CD4-positive, alpha-beta memory T cell (primary cell): ENCODE measurements around the gene CPNE4. TPM values are rescaled to one million over a fixed set of nuclear protein-coding genes. Genes with fewer than 3 reads are reported as not detected.

ENCODE experiments used
- CTCF ChIA-PET: fragments of 350-600 bp; sonication (Branson Sonifier 250); formaldehyde crosslinking; loops from one replicate; lab custom pipeline; 2021; ENCODE audit warnings: inconsistent platforms; ENCODE audit not compliant: partially characterized antibody; lab: Charles Lee
- POLR2A ChIA-PET: fragments of 350-600 bp; sonication (Branson Sonifier 250); formaldehyde crosslinking; loops from one replicate; lab custom pipeline; 2021; ENCODE audit not compliant: partially characterized antibody; lab: Charles Lee
- DNase-seq, 5 donors: peaks; one replicate each; pipeline versions ENCODE4 v3.0.0 to v3.0.0-alpha.2; 2020 to 2022; ENCODE audit warnings: mixed read lengths in 1 of 5
- H3K27ac ChIP-seq: one replicate; pipeline ENCODE4 v1.7.0; 2013; ENCODE audit warnings: low read depth, low read length
- H3K27me3 ChIP-seq: 2 replicates; pipeline ENCODE4 v1.7.0; 2013; ENCODE audit warnings: mild to moderate bottlenecking, low read length, moderate library complexity; ENCODE audit not compliant: insufficient read depth
- H3K36me3 ChIP-seq: 2 replicates; pipeline ENCODE4 v1.7.0; 2013; ENCODE audit warnings: mild to moderate bottlenecking, low read length, moderate library complexity; ENCODE audit not compliant: insufficient read depth
- H3K4me1 ChIP-seq: 2 replicates; pipeline ENCODE4 v1.7.0; 2013; ENCODE audit warnings: mild to moderate bottlenecking, low read length, moderate library complexity; ENCODE audit not compliant: insufficient read depth
- H3K4me3 ChIP-seq, 2 donors: one replicate each; pipeline ENCODE4 v1.7.0; 2013; ENCODE audit warnings: low read length in 2 of 2, mild to moderate bottlenecking in 1 of 2
- H3K9me3 ChIP-seq, 2 donors: one replicate each; pipeline ENCODE4 v1.7.0; 2013; ENCODE audit warnings: low read length in 2 of 2, control low read depth in 1 of 2; ENCODE audit not compliant: control insufficient read depth in 1 of 2
- H3K27ac Mint-ChIP-seq, 7 donors: one replicate each; pipeline ENCODE4 v1.8.0; 2020 to 2021; ENCODE audit warnings: mixed read lengths in 7 of 7, mild to moderate bottlenecking in 6 of 7, inconsistent platforms in 3 of 7, moderate library complexity in 3 of 7
- H3K27me3 Mint-ChIP-seq, 2 donors: one replicate each; pipeline ENCODE4 v1.8.0; 2020 to 2021; ENCODE audit warnings: mixed read lengths in 2 of 2
- H3K36me3 Mint-ChIP-seq, 2 donors: one replicate each; pipeline ENCODE4 v1.8.0; 2020 to 2021; ENCODE audit warnings: mixed read lengths in 2 of 2, inconsistent platforms in 1 of 2, mild to moderate bottlenecking in 1 of 2
- H3K4me1 Mint-ChIP-seq, 4 donors: one replicate each; pipeline ENCODE4 v1.8.0; 2020 to 2021; ENCODE audit warnings: mixed read lengths in 4 of 4, mild to moderate bottlenecking in 1 of 4
- H3K4me3 Mint-ChIP-seq, 8 donors: one replicate each; pipeline ENCODE4 v1.8.0; 2020 to 2021; ENCODE audit warnings: mixed read lengths in 8 of 8, mild to moderate bottlenecking in 7 of 8, moderate library complexity in 6 of 8, inconsistent platforms in 3 of 8
- H3K9me3 Mint-ChIP-seq, 8 donors: one replicate each; pipeline ENCODE4 v1.8.0; 2020 to 2021; ENCODE audit warnings: mixed read lengths in 8 of 8, mild to moderate bottlenecking in 5 of 8, inconsistent platforms in 3 of 8, moderate library complexity in 1 of 8
- intact Hi-C: fragments of 100-400 bp; cut with micrococcal nuclease; formaldehyde crosslinking; loops from one replicate; pipeline ENCODE4 v1.15.1; 2023
- polyA plus RNA-seq, 2 donors: library from polyadenylated mRNA; unstranded; fragments of 300-500 nt; fragmentation: Illumina TruSeq; gene quantifications; one replicate each; pipeline ENCODE4 v1.2.3, GENCODE V29; 2021
- total RNA-seq, 2 experiments: library from RNA; stranded (reverse); gene quantifications; one replicate each; pipeline ENCODE4 v1.2.3, GENCODE V29; 2021

Gene CPNE4
- total and polyA plus RNA-seq, 4 experiments from 2014 or later: not detected

DNA sequence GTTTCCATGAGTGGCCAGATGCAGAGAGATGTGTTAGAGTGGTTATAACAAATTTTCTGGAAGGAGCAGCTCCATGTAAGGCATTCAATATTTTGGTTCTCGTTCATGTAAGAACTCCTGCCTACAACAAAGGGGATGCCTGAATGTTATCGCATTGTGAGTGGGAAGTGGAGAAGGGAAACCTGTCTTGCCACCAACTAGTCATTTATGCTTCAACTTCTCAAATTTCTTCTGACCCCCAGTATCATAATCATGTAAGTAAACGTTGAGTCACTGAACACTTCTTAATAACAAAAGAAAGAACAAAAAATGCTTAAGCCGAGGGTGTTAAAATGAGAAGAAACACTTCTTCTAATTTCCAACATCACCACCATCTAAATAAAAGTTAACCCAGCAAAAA is 470.0 kb downstream of the CPNE4 start:
- intact Hi-C loops: no loop called here
- Histone ChIP-seq H3K27ac (no peak overlapping the region), H3K4me3 (no peak overlapping the region), H3K36me3 (no peaks in the 10 kb centered on the region), H3K9me3 (no peaks in the 10 kb centered on the region), H3K27me3 (no peaks in the 10 kb centered on the region), H3K4me1 (no peaks in the 10 kb centered on the region)
- no peak overlapping the region for H3K27ac Mint-ChIP-seq
- no peaks in the 10 kb centered on the region for H3K9me3 Mint-ChIP-seq
- no peaks in the 10 kb centered on the region for H3K36me3 Mint-ChIP-seq
- H3K27me3 Mint-ChIP-seq: peaks cover 20 to 21% of the 10 kb centered on the region in 2 donors
- CTCF ChIA-PET: interaction anchor here (1.1 to 1.7 kb wide), 2 partner anchors 14 to 19 kb away, joined by 3 to 5 read pairs; no protein-coding TSS in a partner anchor
- POLR2A ChIA-PET: no interaction called here
- no peak for DNase-seq
- H3K4me1 Mint-ChIP-seq: no peaks in the 10 kb centered on the region
- no peak overlapping the region for H3K4me3 Mint-ChIP-seq

DNA sequence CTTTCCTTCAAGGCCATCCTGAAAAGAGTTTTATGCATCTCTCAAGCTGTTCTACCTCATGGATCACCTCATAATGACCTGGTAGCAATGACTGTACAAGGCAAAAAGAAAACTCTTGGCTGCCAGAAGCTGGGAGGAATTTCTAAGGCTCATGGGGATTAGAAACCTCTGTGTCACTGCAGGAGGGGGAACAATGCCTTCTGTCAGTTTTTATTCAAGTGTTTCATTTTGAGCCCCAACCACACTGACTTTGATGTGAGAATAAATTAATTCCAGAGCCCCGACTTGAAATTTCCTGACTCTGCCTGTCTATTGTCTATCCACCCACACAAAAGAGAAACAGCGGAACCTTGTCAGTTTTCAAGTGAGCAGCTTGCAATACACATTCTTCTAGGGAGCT is 473.3 kb downstream of the CPNE4 start:
- no peak for DNase-seq
- Histone ChIP-seq H3K4me3 (no peak overlapping the region), H3K9me3 (no peaks in the 10 kb centered on the region), H3K4me1 (no peaks in the 10 kb centered on the region), H3K36me3 (no peaks in the 10 kb centered on the region), H3K27ac (no peak overlapping the region), H3K27me3 (no peaks in the 10 kb centered on the region)
- H3K4me1 Mint-ChIP-seq: no peaks in the 10 kb centered on the region
- peaks cover 24% of the 10 kb centered on the region in 2 donors for H3K27me3 Mint-ChIP-seq
- CTCF ChIA-PET: no interaction called here
- H3K27ac Mint-ChIP-seq: peak overlapping the region in 1 of 7 donors; percentile 13
- no peaks in the 10 kb centered on the region for H3K36me3 Mint-ChIP-seq
- H3K4me3 Mint-ChIP-seq: no peak overlapping the region
- no peaks in the 10 kb centered on the region for H3K9me3 Mint-ChIP-seq
- POLR2A ChIA-PET: no interaction called here
- intact Hi-C loops: no loop called here

DNA sequence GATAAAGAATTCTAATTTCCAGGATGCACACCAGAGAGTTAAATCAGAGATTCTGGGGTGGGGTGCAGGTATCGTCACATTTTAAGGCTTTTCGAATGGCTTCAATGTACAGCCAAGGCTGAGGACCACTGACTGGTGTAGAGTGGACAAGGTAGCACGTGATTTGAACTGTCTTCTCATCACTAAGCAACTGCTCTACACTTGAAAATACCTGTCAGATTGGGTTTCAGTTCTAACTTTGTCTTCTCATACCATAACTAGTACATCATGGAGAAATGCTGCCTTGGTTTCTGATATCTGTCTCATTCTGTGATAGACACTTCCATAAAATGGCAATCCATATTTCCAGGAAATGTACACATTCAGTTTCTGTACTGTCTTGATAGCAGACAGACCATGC is 474.0 kb downstream of the CPNE4 start:
- H3K36me3 ChIP-seq: no peaks in the 10 kb centered on the region
- intact Hi-C loops: no loop called here
- no peak overlapping the region for H3K27ac ChIP-seq
- H3K4me1 ChIP-seq: no peaks in the 10 kb centered on the region
- H3K4me1 Mint-ChIP-seq: no peaks in the 10 kb centered on the region
- CTCF ChIA-PET: no interaction called here
- no peak for DNase-seq
- H3K9me3 ChIP-seq: no peaks in the 10 kb centered on the region
- H3K9me3 Mint-ChIP-seq: no peaks in the 10 kb centered on the region
- H3K27ac Mint-ChIP-seq: no peak overlapping the region
- H3K4me3 Mint-ChIP-seq: no peak overlapping the region
- no peaks in the 10 kb centered on the region for H3K36me3 Mint-ChIP-seq
- no peaks in the 10 kb centered on the region for H3K27me3 ChIP-seq
- H3K27me3 Mint-ChIP-seq: peaks cover 24 to 25% of the 10 kb centered on the region in 2 donors
- POLR2A ChIA-PET: no interaction called here
- H3K4me3 ChIP-seq: no peak overlapping the region

DNA sequence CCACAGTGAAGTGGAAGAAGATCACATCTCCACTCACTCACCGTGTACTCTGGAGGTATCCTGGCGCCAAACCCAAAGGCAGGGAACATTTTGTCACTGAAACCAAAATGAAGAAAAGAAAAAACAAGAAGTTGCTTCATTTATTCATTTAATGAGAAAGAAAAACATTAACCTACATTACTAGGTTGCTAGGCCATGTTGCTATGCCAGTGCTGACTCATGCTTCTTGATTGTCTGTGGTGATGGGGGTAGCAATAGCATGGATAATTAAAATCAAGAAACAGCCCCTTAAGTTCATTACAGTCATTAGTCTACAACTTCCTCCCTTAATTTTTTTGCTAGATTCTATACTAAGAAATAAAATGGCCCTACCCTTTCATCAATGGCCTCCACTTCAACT is 479.4 kb downstream of the CPNE4 start:
- Histone ChIP-seq H3K27me3 (no peaks in the 10 kb centered on the region), H3K9me3 (no peaks in the 10 kb centered on the region), H3K27ac (no peak overlapping the region), H3K4me3 (no peak overlapping the region), H3K36me3 (no peaks in the 10 kb centered on the region), H3K4me1 (no peaks in the 10 kb centered on the region)
- Mint-ChIP-seq H3K9me3 (no peaks in the 10 kb centered on the region), H3K36me3 (no peaks in the 10 kb centered on the region), H3K4me3 (no peak overlapping the region), H3K4me1 (no peaks in the 10 kb centered on the region), H3K27ac (no peak overlapping the region), H3K27me3 (peaks cover 7 to 11% of the 10 kb centered on the region in 2 donors)
- ChIA-PET CTCF (no interaction called here), POLR2A (no interaction called here)
- intact Hi-C loops: no loop called here
- DNase-seq: no peak

DNA sequence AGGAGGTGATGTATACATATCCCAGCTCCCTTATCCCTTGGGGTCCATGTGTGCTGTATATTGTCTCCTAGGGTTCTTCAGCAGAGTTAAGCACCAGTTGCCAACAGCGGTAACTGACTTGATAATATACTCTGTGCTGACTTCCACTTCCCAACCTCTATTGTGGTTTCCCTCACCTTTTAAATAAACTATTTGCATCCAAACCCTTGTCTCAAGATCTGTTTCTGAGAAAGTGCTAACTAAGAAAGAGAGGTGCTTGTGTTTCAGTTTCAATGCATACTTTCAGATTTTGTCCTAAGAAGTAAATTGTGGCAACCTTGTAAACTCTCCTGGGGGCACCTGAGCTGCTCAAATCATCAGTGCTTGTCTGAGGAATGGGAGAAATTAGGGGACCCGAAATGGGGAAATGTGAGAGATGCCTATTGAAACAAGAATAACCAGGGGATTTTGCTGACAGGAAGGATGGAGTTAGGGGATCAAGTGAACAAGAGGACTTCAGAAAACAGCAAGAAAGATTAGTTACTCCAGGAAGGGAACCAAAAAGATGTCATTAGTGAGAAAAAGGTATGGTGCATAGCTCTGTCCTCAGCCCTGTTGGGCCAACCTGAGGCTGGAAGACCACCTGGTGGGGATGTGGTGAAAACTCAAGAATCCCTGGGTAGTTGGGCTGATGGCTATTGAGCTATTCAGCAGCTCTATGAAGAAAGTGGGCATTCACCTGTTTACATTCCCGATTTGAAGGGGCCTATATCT is 481.1 kb downstream of the CPNE4 start:
- intact Hi-C loops: no loop called here
- Mint-ChIP-seq H3K27ac (no peak overlapping the region), H3K27me3 (peaks cover 7 to 11% of the 10 kb centered on the region in 2 donors), H3K4me3 (no peak overlapping the region), H3K4me1 (no peaks in the 10 kb centered on the region), H3K36me3 (no peaks in the 10 kb centered on the region), H3K9me3 (no peaks in the 10 kb centered on the region)
- ChIA-PET POLR2A (no interaction called here), CTCF (no interaction called here)
- DNase-seq: no peak
- Histone ChIP-seq H3K27ac (no peak overlapping the region), H3K36me3 (no peaks in the 10 kb centered on the region), H3K4me3 (no peak overlapping the region), H3K9me3 (no peaks in the 10 kb centered on the region), H3K4me1 (no peaks in the 10 kb centered on the region), H3K27me3 (no peaks in the 10 kb centered on the region)

DNA sequence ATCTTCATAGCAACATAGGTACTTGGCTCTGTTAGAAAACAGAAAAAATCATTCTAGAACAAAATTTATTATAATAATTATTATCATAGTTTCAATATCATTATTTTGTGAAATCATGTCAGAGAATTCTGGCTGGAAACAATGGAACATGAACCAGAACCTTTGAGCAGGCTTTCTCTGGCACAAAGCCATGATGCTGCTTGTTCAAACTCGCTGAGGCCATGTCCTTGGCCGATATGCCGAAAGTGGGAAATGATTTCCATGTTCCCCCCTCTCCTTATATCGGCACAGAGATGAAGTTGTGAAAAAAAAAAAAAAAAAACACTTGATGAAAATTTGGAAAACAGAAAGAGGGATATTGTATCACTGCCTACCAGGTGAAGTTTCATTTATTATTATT is 483.1 kb downstream of the CPNE4 start:
- Mint-ChIP-seq H3K36me3 (no peaks in the 10 kb centered on the region), H3K4me3 (no peak overlapping the region), H3K4me1 (no peaks in the 10 kb centered on the region), H3K27me3 (peaks cover 8 to 12% of the 10 kb centered on the region in 2 donors), H3K27ac (no peak overlapping the region), H3K9me3 (no peaks in the 10 kb centered on the region)
- POLR2A ChIA-PET: no interaction called here
- H3K36me3 ChIP-seq: no peaks in the 10 kb centered on the region
- no peak overlapping the region for H3K4me3 ChIP-seq
- no peaks in the 10 kb centered on the region for H3K4me1 ChIP-seq
- no peaks in the 10 kb centered on the region for H3K9me3 ChIP-seq
- H3K27ac ChIP-seq: no peak overlapping the region
- CTCF ChIA-PET: interaction anchor here (1.1 to 1.3 kb wide), 2 partner anchors 8 to 13 kb away, joined by 3 to 5 read pairs; no protein-coding TSS in a partner anchor
- intact Hi-C loops: no loop called here
- H3K27me3 ChIP-seq: no peaks in the 10 kb centered on the region
- no peak for DNase-seq

DNA sequence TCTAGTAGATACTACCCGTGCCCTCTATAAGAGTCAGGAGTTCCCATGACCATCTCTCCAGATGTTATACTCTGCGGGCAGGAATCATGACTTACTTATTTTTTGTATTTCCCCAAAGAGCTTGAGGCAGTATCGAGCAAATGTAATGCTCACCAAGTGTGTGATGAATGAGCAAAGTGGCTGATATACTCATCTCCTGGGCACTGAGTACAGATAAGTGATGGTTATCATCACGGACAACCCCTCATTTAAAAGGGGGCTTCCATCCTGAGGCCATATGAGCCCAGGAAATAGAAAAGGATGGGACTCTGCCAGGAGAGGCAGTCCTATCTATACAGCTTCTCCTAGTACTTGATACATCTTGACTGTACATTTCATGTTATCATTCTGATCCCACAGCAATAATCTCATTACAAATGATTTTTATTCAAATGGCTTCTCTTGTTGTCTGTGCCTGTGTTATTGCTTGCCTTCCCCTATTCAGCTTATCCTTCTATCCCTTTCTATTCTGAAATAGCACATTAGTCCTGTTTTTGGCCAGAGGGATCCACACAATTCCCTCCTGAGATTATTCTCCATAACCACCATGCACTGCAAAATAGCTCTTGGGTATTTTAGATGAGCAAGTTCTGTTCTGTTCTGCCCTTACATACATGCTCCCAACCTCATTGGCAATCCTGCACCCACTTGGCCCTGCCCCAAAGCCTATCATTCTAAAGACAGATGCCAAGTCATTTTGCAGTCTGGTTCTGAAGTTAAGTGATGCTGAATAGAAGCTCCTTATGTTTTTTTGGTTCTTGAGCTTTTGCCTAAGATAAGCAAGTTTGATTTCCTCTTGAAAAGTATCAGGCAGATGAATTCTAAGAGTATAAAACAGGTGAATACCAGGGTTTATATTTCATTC is 484.0 kb downstream of the CPNE4 start:
- ChIA-PET POLR2A (no interaction called here), CTCF (interaction anchor here (1.1 to 1.3 kb wide), 2 partner anchors 9 to 13 kb away, joined by 3 to 5 read pairs; no protein-coding TSS in a partner anchor)
- H3K27ac Mint-ChIP-seq: no peak overlapping the region
- no peaks in the 10 kb centered on the region for H3K9me3 ChIP-seq
- H3K4me1 ChIP-seq: no peaks in the 10 kb centered on the region
- H3K36me3 ChIP-seq: no peaks in the 10 kb centered on the region
- intact Hi-C loops: no loop called here
- no peaks in the 10 kb centered on the region for H3K36me3 Mint-ChIP-seq
- no peak overlapping the region for H3K4me3 ChIP-seq
- no peaks in the 10 kb centered on the region for H3K9me3 Mint-ChIP-seq
- no peaks in the 10 kb centered on the region for H3K27me3 ChIP-seq
- DNase-seq: no peak
- H3K4me1 Mint-ChIP-seq: no peaks in the 10 kb centered on the region
- H3K27ac ChIP-seq: no peak overlapping the region
- peaks cover 7 to 13% of the 10 kb centered on the region in 2 donors for H3K27me3 Mint-ChIP-seq
- no peak overlapping the region for H3K4me3 Mint-ChIP-seq
